Endothelial cell of umbilical vein (primary cell): ENCODE data around the gene MAGI3. TPM values are rescaled to one million over a fixed set of nuclear protein-coding genes. Genes with fewer than 3 reads are reported as not detected.

ENCODE experiments used
- BruUV-seq: library from RNA; stranded (reverse); fragments of 400-500 nt; replicated peaks from 2 replicates; lab custom pipeline; 2021; lab: Mats Ljungman, UMichigan
- CTCF ChIA-PET: fragments of 300-600, 350-600 bp; sonication (Branson Sonifier 250); formaldehyde crosslinking; loops from one replicate; lab custom pipeline; 2021; ENCODE audit warnings: antibody characterized with exemption, inconsistent platforms; lab: Charles Lee
- POLR2A ChIA-PET: fragments of 300-600, 350-600 bp; sonication (Branson Sonifier 250); formaldehyde crosslinking; loops from one replicate; lab custom pipeline; 2021; ENCODE audit warnings: antibody characterized with exemption, inconsistent platforms; lab: Charles Lee
- DNase-seq: peaks from one replicate; pipeline ENCODE4 v3.0.0-alpha.2; 2011; ENCODE audit warnings: low read depth, low spot score
- FAIRE-seq: peaks from 2 replicates; lab custom pipeline; 2011; peaks lifted over from hg19 to GRCh38; lab: Jason Lieb, UNC
- H2AFZ ChIP-seq: 2 replicates; pipeline ENCODE4 v1.6.0; 2012; ENCODE audit warnings: low read depth, low read length, control low read depth, inconsistent platforms
- H3K27ac ChIP-seq: 2 replicates; pipeline ENCODE4 v1.5.1; 2011; ENCODE audit warnings: low read depth, mild to moderate bottlenecking, control low read depth, low read length, moderate library complexity; ENCODE audit not compliant: insufficient read depth
- H3K27me3 ChIP-seq, 2 experiments: 2 replicates each; pipeline versions ENCODE4 v1.6.0 to v1.6.1; 2011; ENCODE audit warnings: low read length in 2 of 2, mixed read lengths in 1 of 2; ENCODE audit not compliant: control insufficient read depth in 2 of 2, insufficient read depth in 2 of 2
- H3K36me3 ChIP-seq, 2 experiments: 2 replicates in 1 of 2; 3 replicates in 1 of 2; pipeline ENCODE4 v1.5.1; 2011; ENCODE audit warnings: low read length in 2 of 2, mild to moderate bottlenecking in 1 of 2, moderate library complexity in 1 of 2; ENCODE audit not compliant: control insufficient read depth in 2 of 2, insufficient read depth in 2 of 2; ENCODE audit errors: extremely low read depth in 1 of 2
- H3K4me1 ChIP-seq: 3 replicates; pipeline ENCODE4 v1.5.1; 2011; ENCODE audit warnings: mild to moderate bottlenecking, low read length; ENCODE audit not compliant: control insufficient read depth, insufficient read depth; ENCODE audit errors: extremely low read depth
- H3K4me2 ChIP-seq: 2 replicates; pipeline ENCODE4 v1.6.1; 2011; ENCODE audit warnings: low read length, control low read depth, mixed read lengths; ENCODE audit not compliant: insufficient read depth
- H3K4me3 ChIP-seq, 3 experiments: fragments of 200-600 bp in 1 of 3; sonication (generic), shearing (Covaris generic) in 1 of 3; replicated peaks in 1 of 3; 2 replicates each; pipeline ENCODE4 v1.5.1; 2011 to 2016; ENCODE audit warnings: control low read depth in 3 of 3, low read length in 3 of 3, mild to moderate bottlenecking in 2 of 3, inconsistent platforms in 1 of 3, low read depth in 1 of 3, moderate library complexity in 1 of 3; ENCODE audit not compliant: insufficient read depth in 1 of 3
- H3K79me2 ChIP-seq: 2 replicates; pipeline ENCODE4 v1.6.0; 2012; ENCODE audit warnings: low read length, inconsistent platforms; ENCODE audit not compliant: control insufficient read depth, insufficient read depth
- H3K9ac ChIP-seq: replicated peaks from 2 replicates; pipeline ENCODE3; 2011; ENCODE audit warnings: low read length, control low read depth; ENCODE audit not compliant: insufficient read depth; ENCODE audit errors: extremely low read depth
- H3K9me1 ChIP-seq: replicated peaks from 3 replicates; pipeline ENCODE4 v1.6.0; 2011; ENCODE audit warnings: mild to moderate bottlenecking, low read length; ENCODE audit not compliant: control insufficient read depth, insufficient read depth; ENCODE audit errors: extremely low read depth
- H3K9me3 ChIP-seq: replicated peaks from 2 replicates; pipeline ENCODE4 v1.5.1; 2012; ENCODE audit warnings: low read length, inconsistent platforms; ENCODE audit not compliant: control insufficient read depth, insufficient read depth
- H4K20me1 ChIP-seq: replicated peaks from 2 replicates; pipeline ENCODE3; 2011; ENCODE audit warnings: mild to moderate bottlenecking, low read length; ENCODE audit not compliant: control insufficient read depth, insufficient read depth; ENCODE audit errors: extremely low read depth
- EZH2 ChIP-seq: IDR thresholded peaks from 2 replicates; pipeline ENCODE4 v1.6.1; 2012; ENCODE audit warnings: borderline replicate concordance, low read depth, mild to moderate bottlenecking, moderate library complexity, low read length, inconsistent platforms; ENCODE audit not compliant: severe bottlenecking
- FOS ChIP-seq: IDR thresholded peaks from 2 replicates; pipeline ENCODE4 v1.6.1; 2011; ENCODE audit warnings: mild to moderate bottlenecking, low read length, moderate library complexity, borderline replicate concordance; ENCODE audit not compliant: insufficient read depth
- GATA2 ChIP-seq: IDR thresholded peaks from 2 replicates; pipeline ENCODE4 v1.7.0; 2011; ENCODE audit warnings: low read depth, mild to moderate bottlenecking, moderate library complexity, mixed read lengths, low read length; ENCODE audit not compliant: insufficient read length, insufficient read depth
- JUN ChIP-seq: IDR thresholded peaks from 2 replicates; pipeline ENCODE4 v1.6.1; 2011; ENCODE audit warnings: borderline replicate concordance, low read depth; ENCODE audit not compliant: insufficient read length, insufficient read depth
- MAX ChIP-seq: IDR thresholded peaks from 2 replicates; pipeline ENCODE4 v1.6.1; 2011; ENCODE audit not compliant: insufficient read depth, insufficient read length
- MYC ChIP-seq: IDR thresholded peaks from one replicate; pipeline ENCODE4 v1.6.1; 2011; ENCODE audit warnings: mild to moderate bottlenecking, low read depth, low read length
- POLR2A ChIP-seq: IDR thresholded peaks from 2 replicates; pipeline ENCODE4 v1.6.1; 2012; ENCODE audit warnings: low read depth, mild to moderate bottlenecking, control low read depth, low read length
- POLR2AphosphoS5 ChIP-seq: IDR thresholded peaks from 2 replicates; pipeline ENCODE4 v1.6.1; 2012; ENCODE audit warnings: low read depth, mild to moderate bottlenecking, control low read depth, low read length, moderate library complexity; ENCODE audit not compliant: insufficient read depth
- dilution Hi-C: fragments of 300-500 bp; cut with MboI; formaldehyde crosslinking; loops from one replicate; pipeline ENCODE4 v1.15.0; 2019; ENCODE audit warnings: low sequenced_read_pairs; ENCODE audit not compliant: extremely low pct_ligation_motif_present
- intact Hi-C: fragments of 100-400 bp; cut with micrococcal nuclease; formaldehyde crosslinking; loops from one replicate; pipeline ENCODE4 v1.10.0; 2022
- polyA plus RNA-seq, 4 experiments: library from polyadenylated mRNA; depleted of rRNA in 3 of 4; stranded (reverse) in 3 of 4; unstranded in 1 of 4; fragments of >200 nt; gene quantifications; 2 replicates each; pipeline versions ENCODE4 v1.2.1 to v1.2.3, GENCODE V29; 2011 to 2012; ENCODE audit warnings: missing spikeins in 1 of 4
- total RNA-seq: library from RNA; stranded (reverse); gene quantifications from 2 replicates; pipeline ENCODE4 v1.2.3, GENCODE V29; 2021

Gene MAGI3
- total and polyA plus RNA-seq, 2 donors (not counting 3 experiments of a cell fraction or from before 2014, with no cell fraction given) = 2.8 to 16.1 TPM

GRCh38 chr1:113534130-113534817 is 144.0 kb downstream of the MAGI3 start:
- Histone ChIP-seq H3K36me3 (no peaks in the 10 kb centered on the region), H3K4me1 (no peaks in the 10 kb centered on the region), H3K9ac (no peak overlapping the region), H3K9me1 (no peaks in the 10 kb centered on the region), H3K4me2 (no peak overlapping the region), H3K79me2 (peaks cover 6% of the 10 kb centered on the region), H3K4me3 (no peak overlapping the region), H3K27ac (no peak overlapping the region), H4K20me1 (no peaks in the 10 kb centered on the region), H3K27me3 (no peaks in the 10 kb centered on the region), H2AFZ (no peak overlapping the region), H3K9me3 (no peaks in the 10 kb centered on the region)
- ChIA-PET POLR2A (no interaction called here), CTCF (no interaction called here)
- DNase-seq (no peak), FAIRE-seq (no peak)
- intact Hi-C loops (no loop called here), dilution Hi-C loops (no loop called here)
- TF ChIP-seq FOS (no peak), MAX (no peak), JUN (no peak), POLR2AphosphoS5 (no peak), MYC (no peak), GATA2 (no peak), POLR2A (no peak), EZH2 (no peak)
- no TSS peak for BruUV-seq

- Histone ChIP-seq H3K4me3 (no peak overlapping the region), H3K27ac (no peak overlapping the region), H4K20me1 (no peaks in the 10 kb centered on the region), H3K9me1 (no peaks in the 10 kb centered on the region), H2AFZ (no peak overlapping the region), H3K4me1 (no peaks in the 10 kb centered on the region), H3K9me3 (no peaks in the 10 kb centered on the region), H3K27me3 (no peaks in the 10 kb centered on the region), H3K9ac (no peak overlapping the region), H3K4me2 (no peak overlapping the region), H3K79me2 (peaks cover 6% of the 10 kb centered on the region), H3K36me3 (no peaks in the 10 kb centered on the region)
- CTCF ChIA-PET = no interaction called here
- POLR2A ChIA-PET = no interaction called here
- no peak for DNase-seq
- FAIRE-seq = no peak
- TF ChIP-seq MYC (no peak), POLR2A (no peak), EZH2 (no peak)
- intact Hi-C loops (no loop called here), dilution Hi-C loops (no loop called here)
- BruUV-seq = no TSS peak
Measured at GRCh38 chr1:113534875-113535274, 144.6 kb downstream of the MAGI3 start.
